Neural cell (in vitro differentiated cells): ENCODE data around the gene CXADR. TPM values are rescaled to one million over a fixed set of nuclear protein-coding genes. Genes with fewer than 3 reads are reported as not detected.
"Not testable (repeated sequence)": the region's sequence is repeated elsewhere in the genome, so short reads cannot be mapped to it uniquely, and the experiment has no call there.

Source experiments
- H2AFZ ChIP-seq: fragments of 200-600, 300-800 bp; sonication (generic), shearing (Covaris generic); 2 replicates; pipeline ENCODE4 v1.6.0; 2014; ENCODE audit warnings: low read depth, mild to moderate bottlenecking, antibody characterized with exemption, low read length, moderate library complexity
- H3F3A ChIP-seq: fragments of 200-600 bp; shearing (Covaris generic); 2 replicates; pipeline ENCODE4 v1.6.1; 2016; ENCODE audit warnings: mild to moderate bottlenecking, moderate library complexity, mixed read lengths, antibody characterized with exemption, low read length; ENCODE audit not compliant: insufficient read depth, poor library complexity, severe bottlenecking
- H3K27ac ChIP-seq: fragments of 200-600, 300-800 bp; sonication (generic), shearing (Covaris generic); 2 replicates; pipeline ENCODE4 v1.5.1; 2014; ENCODE audit warnings: mild to moderate bottlenecking, low read length, moderate library complexity
- H3K27me3 ChIP-seq: fragments of 300-800, 200-600 bp; sonication (generic), shearing (Covaris generic); 2 replicates; pipeline ENCODE4 v1.6.0; 2014; ENCODE audit warnings: mild to moderate bottlenecking, low read depth, low read length, moderate library complexity; ENCODE audit not compliant: insufficient read depth
- H3K36me3 ChIP-seq: fragments of 300-800, 200-600 bp; sonication (generic), shearing (Covaris generic); 2 replicates; pipeline ENCODE4 v1.5.1; 2014; ENCODE audit warnings: mild to moderate bottlenecking, antibody characterized with exemption, low read length, moderate library complexity; ENCODE audit not compliant: insufficient read depth
- H3K4me2 ChIP-seq: fragments of 300-800, 200-600 bp; sonication (generic), shearing (Covaris generic); 2 replicates; pipeline ENCODE4 v1.6.0; 2014; ENCODE audit warnings: mild to moderate bottlenecking, low read length
- H3K4me3 ChIP-seq: fragments of 300-800, 200-600 bp; sonication (generic), shearing (Covaris generic); 2 replicates; pipeline ENCODE4 v1.5.1; 2014; ENCODE audit warnings: mild to moderate bottlenecking, low read length, moderate library complexity
- H3K79me2 ChIP-seq: fragments of 200-600 bp; shearing (Covaris generic); replicated peaks from 2 replicates; pipeline ENCODE4 v1.6.0; 2014; ENCODE audit warnings: mild to moderate bottlenecking, low read length, moderate library complexity; ENCODE audit not compliant: insufficient read depth
- H3K9ac ChIP-seq: fragments of 300-800, 200-600 bp; sonication (generic), shearing (Covaris generic); 2 replicates; pipeline ENCODE4 v1.6.1; 2016; ENCODE audit warnings: mild to moderate bottlenecking, low read length, mixed read lengths
- H3K9me2 ChIP-seq: fragments of 200-600 bp; shearing (Covaris generic); 2 replicates; pipeline ENCODE4 v1.6.1; 2016; ENCODE audit warnings: mild to moderate bottlenecking, low read length, mixed read lengths; ENCODE audit not compliant: insufficient read depth
- H3K9me3 ChIP-seq: fragments of 200-600, 300-800 bp; sonication (generic), shearing (Covaris generic); 2 replicates; pipeline ENCODE4 v1.6.1; 2016; ENCODE audit warnings: mild to moderate bottlenecking, mixed run types, low read length, moderate library complexity, mixed read lengths
- H4K20me1 ChIP-seq: fragments of 200-600 bp; shearing (Covaris generic); 2 replicates; pipeline ENCODE4 v1.6.1; 2016; ENCODE audit warnings: mild to moderate bottlenecking, mixed run types; ENCODE audit not compliant: insufficient read depth
- EP300 ChIP-seq: fragments of 450-650 bp; conservative IDR thresholded peaks from 2 replicates; pipeline ENCODE4 v1.6.1; 2014; ENCODE audit warnings: antibody characterized with exemption, mild to moderate bottlenecking, moderate library complexity; ENCODE audit not compliant: poor library complexity, severe bottlenecking
- EZH2 ChIP-seq: fragments of 200-600, 300-800 bp; shearing (Covaris generic), sonication (generic); IDR thresholded peaks from 2 replicates; pipeline ENCODE4 v1.6.1; 2014; ENCODE audit warnings: antibody characterized with exemption, low read length, borderline replicate concordance, mild to moderate bottlenecking; ENCODE audit not compliant: insufficient read depth, poor library complexity, severe bottlenecking
- MXI1 ChIP-seq: fragments of 450-650 bp; conservative IDR thresholded peaks from 2 replicates; pipeline ENCODE4 v1.6.1; 2014; ENCODE audit warnings: antibody characterized with exemption, mild to moderate bottlenecking; ENCODE audit not compliant: poor library complexity, severe bottlenecking
- POLR2AphosphoS5 ChIP-seq: IDR thresholded peaks from 2 replicates; pipeline ENCODE4 v1.6.1; 2012
- RAD21 ChIP-seq: fragments of 450-650 bp; conservative IDR thresholded peaks from 2 replicates; pipeline ENCODE4 v1.6.1; 2014; ENCODE audit warnings: antibody characterized with exemption, mild to moderate bottlenecking, moderate library complexity
- SMC3 ChIP-seq: fragments of 450-650 bp; conservative IDR thresholded peaks from 2 replicates; pipeline ENCODE4 v1.6.1; 2014; ENCODE audit warnings: antibody characterized with exemption, mild to moderate bottlenecking, moderate library complexity; ENCODE audit not compliant: poor library complexity
- TAF1 ChIP-seq: IDR thresholded peaks from 2 replicates; pipeline ENCODE4 v1.6.1; 2012; ENCODE audit warnings: low read depth
- polyA plus RNA-seq: library from polyadenylated mRNA; depleted of rRNA; stranded (reverse); fragments of >200 nt; gene quantifications from 2 replicates; pipeline ENCODE4 v1.2.3, GENCODE V29; 2014
- TF ChIP-seq, protein P1 (sequence below): IDR thresholded peaks from 2 replicates; pipeline ENCODE4 v1.6.1; 2012; ENCODE audit warnings: borderline replicate concordance
- TF ChIP-seq, protein P2 (sequence below): fragments of 450-650 bp; IDR thresholded peaks from 2 replicates; pipeline ENCODE4 v1.5.1; 2014; ENCODE audit warnings: antibody characterized with exemption, mild to moderate bottlenecking, moderate library complexity; ENCODE audit not compliant: poor library complexity, severe bottlenecking

The CXADR gene
- polyA plus RNA-seq, 1 donor from 2014 or later: 175 TPM

DNA sequence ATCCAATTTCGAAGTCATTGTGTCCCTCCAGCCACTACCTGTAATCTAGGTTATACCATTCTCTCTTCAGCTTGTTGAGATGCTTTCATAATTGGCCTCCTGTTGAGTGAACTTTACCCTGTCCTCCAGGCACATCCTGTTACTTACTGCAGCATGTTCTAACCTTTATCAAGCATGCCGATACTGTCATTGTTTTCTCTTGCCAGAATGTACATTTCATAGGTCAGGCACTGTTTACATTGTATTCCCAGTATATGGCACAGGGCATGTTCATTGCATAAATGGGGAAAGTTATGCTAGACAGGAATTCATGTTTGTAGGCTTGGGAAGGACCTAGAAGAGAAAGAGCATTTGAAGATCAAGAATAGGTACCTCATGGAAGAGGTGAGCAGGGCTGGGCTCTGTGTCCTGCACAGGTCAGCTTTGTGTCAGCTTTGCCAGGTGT, 10.2 kb downstream of the CXADR start:
- Histone ChIP-seq H2AFZ (no peak overlapping the region), H3K4me2 (no peak overlapping the region), H3K79me2 (peaks cover 91% of the 10 kb centered on the region), H3K36me3 (no peaks in the 10 kb centered on the region), H3K27me3 (no peaks in the 10 kb centered on the region), H3K9ac (no peak overlapping the region), H3K4me3 (no peak overlapping the region), H4K20me1 (peaks cover 4% of the 10 kb centered on the region), H3F3A (no peaks in the 10 kb centered on the region), H3K9me3 (no peaks in the 10 kb centered on the region), H3K27ac (no peak overlapping the region), H3K9me2 (no peaks in the 10 kb centered on the region)
- TF ChIP-seq TAF1 (no peak), POLR2AphosphoS5 (no peak), SMC3 (no peak), MXI1 (no peak), EP300 (no peak)

DNA sequence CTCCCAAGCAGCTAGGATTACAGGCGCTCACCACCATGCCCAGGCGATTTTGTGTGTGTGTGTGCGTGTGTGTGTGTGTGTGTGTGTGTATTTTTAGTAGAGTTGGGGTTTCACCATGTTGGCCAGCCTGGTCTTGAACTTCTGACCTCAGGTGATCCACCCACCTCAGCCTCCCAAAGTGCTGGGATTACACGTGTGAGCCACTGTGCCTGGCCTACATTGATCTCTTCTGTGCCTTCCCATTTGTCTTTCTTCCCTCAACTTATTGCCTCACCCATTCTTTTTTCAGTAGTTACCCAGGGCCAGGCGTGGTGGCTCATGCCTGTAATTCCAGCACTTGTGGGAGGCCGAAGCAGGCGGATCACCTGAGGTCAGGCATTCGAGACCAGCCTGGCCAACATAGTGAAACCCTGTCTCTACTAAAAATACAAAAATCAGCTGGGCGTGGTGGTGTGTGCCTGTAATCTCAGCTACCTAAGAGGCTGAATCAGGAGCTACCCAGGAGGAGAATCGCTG, 11.2 kb downstream of the CXADR start:
- not testable (repeated sequence) for H3K9me3 ChIP-seq, H3K9ac ChIP-seq, H3F3A ChIP-seq, H3K4me2 ChIP-seq, H3K9me2 ChIP-seq, H2AFZ ChIP-seq, H3K27ac ChIP-seq, H3K36me3 ChIP-seq, H3K27me3 ChIP-seq, H3K4me3 ChIP-seq, H4K20me1 ChIP-seq
- peaks cover 88% of the 10 kb centered on the region for H3K79me2 ChIP-seq

DNA sequence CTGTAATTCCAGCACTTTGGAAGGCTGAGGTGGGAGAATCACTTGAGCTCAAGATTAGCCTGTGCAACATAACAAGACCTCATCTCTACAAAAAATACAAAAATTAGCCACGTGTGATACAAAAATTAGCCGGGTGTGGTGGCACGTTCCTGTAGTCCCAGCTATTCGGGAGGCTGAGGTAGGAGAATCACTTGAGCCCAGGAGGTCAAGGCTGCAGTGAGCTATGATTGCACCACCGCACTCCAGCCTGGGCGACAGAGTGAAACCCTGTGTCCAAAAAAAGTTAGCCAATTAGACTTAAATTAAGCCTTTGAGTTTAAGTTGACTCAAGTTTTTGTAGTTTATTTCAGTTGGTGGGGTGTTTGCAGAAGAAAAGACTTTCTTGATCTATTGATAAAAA, 11.8 kb downstream of the CXADR start:
- TF ChIP-seq POLR2AphosphoS5 (no peak), TAF1 (no peak), MXI1 (no peak), EZH2 (no peak), EP300 (no peak), RAD21 (no peak)
- TF ChIP-seq, protein P1, sequence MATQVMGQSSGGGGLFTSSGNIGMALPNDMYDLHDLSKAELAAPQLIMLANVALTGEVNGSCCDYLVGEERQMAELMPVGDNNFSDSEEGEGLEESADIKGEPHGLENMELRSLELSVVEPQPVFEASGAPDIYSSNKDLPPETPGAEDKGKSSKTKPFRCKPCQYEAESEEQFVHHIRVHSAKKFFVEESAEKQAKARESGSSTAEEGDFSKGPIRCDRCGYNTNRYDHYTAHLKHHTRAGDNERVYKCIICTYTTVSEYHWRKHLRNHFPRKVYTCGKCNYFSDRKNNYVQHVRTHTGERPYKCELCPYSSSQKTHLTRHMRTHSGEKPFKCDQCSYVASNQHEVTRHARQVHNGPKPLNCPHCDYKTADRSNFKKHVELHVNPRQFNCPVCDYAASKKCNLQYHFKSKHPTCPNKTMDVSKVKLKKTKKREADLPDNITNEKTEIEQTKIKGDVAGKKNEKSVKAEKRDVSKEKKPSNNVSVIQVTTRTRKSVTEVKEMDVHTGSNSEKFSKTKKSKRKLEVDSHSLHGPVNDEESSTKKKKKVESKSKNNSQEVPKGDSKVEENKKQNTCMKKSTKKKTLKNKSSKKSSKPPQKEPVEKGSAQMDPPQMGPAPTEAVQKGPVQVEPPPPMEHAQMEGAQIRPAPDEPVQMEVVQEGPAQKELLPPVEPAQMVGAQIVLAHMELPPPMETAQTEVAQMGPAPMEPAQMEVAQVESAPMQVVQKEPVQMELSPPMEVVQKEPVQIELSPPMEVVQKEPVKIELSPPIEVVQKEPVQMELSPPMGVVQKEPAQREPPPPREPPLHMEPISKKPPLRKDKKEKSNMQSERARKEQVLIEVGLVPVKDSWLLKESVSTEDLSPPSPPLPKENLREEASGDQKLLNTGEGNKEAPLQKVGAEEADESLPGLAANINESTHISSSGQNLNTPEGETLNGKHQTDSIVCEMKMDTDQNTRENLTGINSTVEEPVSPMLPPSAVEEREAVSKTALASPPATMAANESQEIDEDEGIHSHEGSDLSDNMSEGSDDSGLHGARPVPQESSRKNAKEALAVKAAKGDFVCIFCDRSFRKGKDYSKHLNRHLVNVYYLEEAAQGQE: no peak
- TF ChIP-seq, protein P2, sequence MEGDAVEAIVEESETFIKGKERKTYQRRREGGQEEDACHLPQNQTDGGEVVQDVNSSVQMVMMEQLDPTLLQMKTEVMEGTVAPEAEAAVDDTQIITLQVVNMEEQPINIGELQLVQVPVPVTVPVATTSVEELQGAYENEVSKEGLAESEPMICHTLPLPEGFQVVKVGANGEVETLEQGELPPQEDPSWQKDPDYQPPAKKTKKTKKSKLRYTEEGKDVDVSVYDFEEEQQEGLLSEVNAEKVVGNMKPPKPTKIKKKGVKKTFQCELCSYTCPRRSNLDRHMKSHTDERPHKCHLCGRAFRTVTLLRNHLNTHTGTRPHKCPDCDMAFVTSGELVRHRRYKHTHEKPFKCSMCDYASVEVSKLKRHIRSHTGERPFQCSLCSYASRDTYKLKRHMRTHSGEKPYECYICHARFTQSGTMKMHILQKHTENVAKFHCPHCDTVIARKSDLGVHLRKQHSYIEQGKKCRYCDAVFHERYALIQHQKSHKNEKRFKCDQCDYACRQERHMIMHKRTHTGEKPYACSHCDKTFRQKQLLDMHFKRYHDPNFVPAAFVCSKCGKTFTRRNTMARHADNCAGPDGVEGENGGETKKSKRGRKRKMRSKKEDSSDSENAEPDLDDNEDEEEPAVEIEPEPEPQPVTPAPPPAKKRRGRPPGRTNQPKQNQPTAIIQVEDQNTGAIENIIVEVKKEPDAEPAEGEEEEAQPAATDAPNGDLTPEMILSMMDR: no peak
- H3K27ac ChIP-seq: no peak overlapping the region
- H3K9me3 ChIP-seq: no peaks in the 10 kb centered on the region

More for the DNA sequence above, 11.8 kb downstream of the CXADR start:
- no peak overlapping the region for H3K4me2 ChIP-seq
- H3K9me2 ChIP-seq: no peaks in the 10 kb centered on the region
- no peak overlapping the region for H3K4me3 ChIP-seq
- H4K20me1 ChIP-seq: peaks cover 4% of the 10 kb centered on the region
- H3K36me3 ChIP-seq: no peaks in the 10 kb centered on the region
- no peak overlapping the region for H2AFZ ChIP-seq
- peaks cover 84% of the 10 kb centered on the region for H3K79me2 ChIP-seq
- no peak overlapping the region for H3K9ac ChIP-seq
- no peaks in the 10 kb centered on the region for H3K27me3 ChIP-seq
- no peaks in the 10 kb centered on the region for H3F3A ChIP-seq
